Measurements from ENCODE around the gene RMI2. TPM values are rescaled to one million over a fixed set of nuclear protein-coding genes. Genes with fewer than 3 reads are reported as not detected.
A peak's percentile ranks its signal among the peaks of the same experiment; 100 is the strongest.

Gene RMI2
- total RNA-seq: under 1 TPM in 1 of 2 donors, not detected in 1; 0.49 TPM

DNA sequence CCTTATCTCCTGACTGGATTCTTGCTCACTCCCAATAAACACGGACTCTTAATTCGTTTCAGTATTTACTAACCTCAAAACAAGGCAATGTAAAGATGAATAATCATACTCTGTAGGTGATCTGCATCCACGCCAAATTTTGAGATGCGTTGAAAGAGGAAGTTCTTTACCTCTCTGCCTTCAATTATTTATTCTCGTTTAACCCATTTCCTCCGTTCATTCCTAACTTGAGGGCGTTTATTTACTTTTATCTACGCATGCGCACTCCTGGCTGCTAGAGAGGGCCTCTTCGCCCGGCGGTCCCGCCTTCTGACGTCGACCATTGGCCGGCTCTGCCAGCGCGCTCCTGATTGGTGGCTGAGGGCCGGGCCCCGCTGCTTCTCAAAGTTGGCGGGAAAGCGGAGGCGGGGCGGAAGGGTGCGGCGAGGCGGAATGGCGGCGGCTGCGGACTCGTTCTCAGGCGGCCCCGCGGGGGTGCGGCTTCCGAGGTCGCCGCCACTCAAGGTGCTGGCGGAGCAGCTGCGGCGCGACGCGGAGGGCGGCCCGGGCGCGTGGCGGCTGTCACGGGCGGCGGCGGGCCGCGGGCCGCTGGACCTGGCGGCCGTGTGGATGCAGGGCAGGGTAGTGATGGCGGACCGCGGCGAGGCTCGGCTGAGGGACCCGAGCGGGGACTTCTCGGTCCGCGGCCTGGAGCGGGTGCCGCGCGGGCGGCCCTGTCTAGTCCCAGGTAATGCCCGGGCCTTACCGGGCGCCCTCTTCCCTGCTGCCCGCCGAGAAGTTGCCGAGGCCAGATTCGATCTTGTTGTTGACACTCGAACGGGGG is at the start of gene RMI2:
Gene RMI2, plus strand, starts transcription at position 420 of the 823 bp plus-strand sequence. Its CDS starts 13 bp downstream, at position 433.
- Histone ChIP-seq H3K36me3 (no peaks in the 10 kb centered on the region), H3K9me3 (no peaks in the 10 kb centered on the region), H3K4me1 (ENCODE audit: control insufficient read depth in 1 of 2, low read depth in 2 of 2) (peaks cover 11 to 18% of the 10 kb centered on the region in 2 donors), H3K27me3 (replicated peaks; ENCODE audit: insufficient read depth) (no peaks in the 10 kb centered on the region), H3K27ac (no peak within 1 kb of the TSS), H3K4me3 (peak within 1 kb of the TSS; percentile 79)
- peak; percentile 62 for ATAC-seq (ENCODE audit: insufficient number of reproducible peaks, low FRiP score, low read depth)
- peak; percentile 83 for DNase-seq (ENCODE audit: low spot score)
- TF ChIP-seq, protein P1, sequence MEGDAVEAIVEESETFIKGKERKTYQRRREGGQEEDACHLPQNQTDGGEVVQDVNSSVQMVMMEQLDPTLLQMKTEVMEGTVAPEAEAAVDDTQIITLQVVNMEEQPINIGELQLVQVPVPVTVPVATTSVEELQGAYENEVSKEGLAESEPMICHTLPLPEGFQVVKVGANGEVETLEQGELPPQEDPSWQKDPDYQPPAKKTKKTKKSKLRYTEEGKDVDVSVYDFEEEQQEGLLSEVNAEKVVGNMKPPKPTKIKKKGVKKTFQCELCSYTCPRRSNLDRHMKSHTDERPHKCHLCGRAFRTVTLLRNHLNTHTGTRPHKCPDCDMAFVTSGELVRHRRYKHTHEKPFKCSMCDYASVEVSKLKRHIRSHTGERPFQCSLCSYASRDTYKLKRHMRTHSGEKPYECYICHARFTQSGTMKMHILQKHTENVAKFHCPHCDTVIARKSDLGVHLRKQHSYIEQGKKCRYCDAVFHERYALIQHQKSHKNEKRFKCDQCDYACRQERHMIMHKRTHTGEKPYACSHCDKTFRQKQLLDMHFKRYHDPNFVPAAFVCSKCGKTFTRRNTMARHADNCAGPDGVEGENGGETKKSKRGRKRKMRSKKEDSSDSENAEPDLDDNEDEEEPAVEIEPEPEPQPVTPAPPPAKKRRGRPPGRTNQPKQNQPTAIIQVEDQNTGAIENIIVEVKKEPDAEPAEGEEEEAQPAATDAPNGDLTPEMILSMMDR (IDR thresholded peaks at IDR 0.05): no peak

DNA sequence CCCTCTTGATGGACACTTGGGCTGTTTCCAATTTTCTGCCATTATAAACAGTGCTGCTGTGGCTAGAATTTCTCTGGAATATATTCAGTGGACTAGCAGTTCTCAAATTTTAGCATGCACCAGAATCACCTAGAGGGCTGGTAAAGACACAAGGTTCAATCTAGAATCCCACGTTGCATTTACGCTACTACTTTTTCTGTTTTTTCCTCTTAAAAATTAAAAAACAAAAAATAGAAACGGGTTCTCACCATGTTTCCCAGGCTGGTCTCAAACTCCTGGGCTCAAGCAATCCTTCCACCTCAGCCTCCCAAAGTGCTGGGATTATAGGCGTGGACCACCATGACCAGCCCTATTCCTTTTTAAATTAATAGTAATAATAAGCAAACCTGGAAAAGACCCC is 49.6 kb upstream of the RMI2 start:
- Histone ChIP-seq H3K36me3 (no peaks in the 10 kb centered on the region), H3K4me3 (no peak overlapping the region), H3K9me3 (no peaks in the 10 kb centered on the region), H3K4me1 (ENCODE audit: control insufficient read depth in 1 of 2, low read depth in 2 of 2) (peaks cover 6 to 26% of the 10 kb centered on the region in 2 donors), H3K27ac (no peak overlapping the region), H3K27me3 (replicated peaks; ENCODE audit: insufficient read depth) (no peaks in the 10 kb centered on the region)
- DNase-seq (ENCODE audit: low spot score): no peak
- no peak for ATAC-seq (ENCODE audit: insufficient number of reproducible peaks, low FRiP score, low read depth)
- TF ChIP-seq, protein P1 (IDR thresholded peaks at IDR 0.05): no peak

DNA sequence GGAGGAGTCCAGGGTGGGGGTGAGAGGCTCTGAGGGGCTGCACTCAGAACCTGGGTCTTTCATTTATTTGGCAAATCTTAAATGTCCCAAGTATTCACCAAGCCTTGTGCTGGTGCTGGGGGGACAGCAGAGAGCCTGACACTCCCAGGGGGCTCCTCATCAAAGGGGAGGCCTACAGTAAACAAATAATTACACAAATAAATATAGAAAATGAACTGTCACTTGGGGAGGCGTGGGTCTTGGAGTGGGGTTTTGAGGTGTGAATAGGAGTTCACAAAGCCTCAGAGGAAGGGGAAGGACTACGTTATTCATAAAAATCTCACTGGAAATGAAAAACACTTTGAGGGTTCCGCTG is 48.9 kb upstream of the RMI2 start:
- H3K36me3 ChIP-seq: no peaks in the 10 kb centered on the region
- no peak for ATAC-seq (ENCODE audit: insufficient number of reproducible peaks, low FRiP score, low read depth)
- H3K27ac ChIP-seq: no peak overlapping the region
- TF ChIP-seq, protein P1 (IDR thresholded peaks at IDR 0.05): no peak
- no peaks in the 10 kb centered on the region for H3K9me3 ChIP-seq
- no peak for DNase-seq (ENCODE audit: low spot score)
- H3K27me3 ChIP-seq (replicated peaks; ENCODE audit: insufficient read depth): no peaks in the 10 kb centered on the region
- H3K4me1 ChIP-seq (ENCODE audit: control insufficient read depth in 1 of 2, low read depth in 2 of 2): peaks cover 6 to 26% of the 10 kb centered on the region in 2 donors
- H3K4me3 ChIP-seq: no peak overlapping the region

- H3K4me3 ChIP-seq: peak overlapping the region; percentile 61
These were observed 48.4 kb upstream of the RMI2 start for GRCh38 chr16:11296706-11297491.

More at GRCh38 chr16:11296706-11297491, 48.4 kb upstream of the RMI2 start:
- H3K9me3 ChIP-seq: no peaks in the 10 kb centered on the region
- H3K27me3 ChIP-seq (replicated peaks; ENCODE audit: insufficient read depth): no peaks in the 10 kb centered on the region
- no peak for DNase-seq (ENCODE audit: low spot score)
- H3K4me1 ChIP-seq (ENCODE audit: control insufficient read depth in 1 of 2, low read depth in 2 of 2): peaks cover 6 to 26% of the 10 kb centered on the region in 2 donors
- ATAC-seq (ENCODE audit: insufficient number of reproducible peaks, low FRiP score, low read depth): no peak
- TF ChIP-seq, protein P1 (IDR thresholded peaks at IDR 0.05): no peak
- H3K36me3 ChIP-seq: no peaks in the 10 kb centered on the region
- no peak overlapping the region for H3K27ac ChIP-seq
